Type B pancreatic cell (in vitro differentiated cells): ENCODE measurements around the gene TRHDE. TPM values are rescaled to one million over a fixed set of nuclear protein-coding genes. Genes with fewer than 3 reads are reported as not detected.

ENCODE experiments used
- DNase-seq: peaks from one replicate; pipeline ENCODE4 v3.0.0; 2021; ENCODE audit warnings: mixed read lengths; ENCODE audit not compliant: unreplicated experiment; ENCODE audit errors: extremely low spot score
- H3K27ac Mint-ChIP-seq: 2 replicates; pipeline ENCODE4 v1.8.0; 2021; ENCODE audit warnings: mild to moderate bottlenecking, mixed read lengths
- H3K27me3 Mint-ChIP-seq: 2 replicates; pipeline ENCODE4 v1.8.0; 2021; ENCODE audit warnings: mixed read lengths
- H3K36me3 Mint-ChIP-seq: 2 replicates; pipeline ENCODE4 v1.8.0; 2021; ENCODE audit warnings: mixed read lengths
- H3K4me1 Mint-ChIP-seq: one replicate; pipeline ENCODE4 v1.8.0; 2021; ENCODE audit warnings: mixed read lengths; ENCODE audit not compliant: unreplicated experiment
- H3K4me3 Mint-ChIP-seq: 2 replicates; pipeline ENCODE4 v1.8.0; 2021; ENCODE audit warnings: mild to moderate bottlenecking, mixed read lengths
- H3K9me3 Mint-ChIP-seq: 2 replicates; pipeline ENCODE4 v1.8.0; 2021; ENCODE audit warnings: mixed read lengths
- total RNA-seq: library from RNA; stranded (reverse); gene quantifications from 2 replicates; pipeline ENCODE4 v1.2.1, GENCODE V29; 2021; ENCODE audit warnings: low replicate concordance
- TF ChIP-seq, protein P1 (sequence below): fragments of 200-600 bp; sonication (generic); conservative IDR thresholded peaks from 2 replicates; pipeline ENCODE4 v1.5.0; 2021; ENCODE audit warnings: antibody characterized with exemption, mild to moderate bottlenecking

TRHDE gene
- total RNA-seq, 1 donor from 2014 or later: 3.2 TPM

DNA sequence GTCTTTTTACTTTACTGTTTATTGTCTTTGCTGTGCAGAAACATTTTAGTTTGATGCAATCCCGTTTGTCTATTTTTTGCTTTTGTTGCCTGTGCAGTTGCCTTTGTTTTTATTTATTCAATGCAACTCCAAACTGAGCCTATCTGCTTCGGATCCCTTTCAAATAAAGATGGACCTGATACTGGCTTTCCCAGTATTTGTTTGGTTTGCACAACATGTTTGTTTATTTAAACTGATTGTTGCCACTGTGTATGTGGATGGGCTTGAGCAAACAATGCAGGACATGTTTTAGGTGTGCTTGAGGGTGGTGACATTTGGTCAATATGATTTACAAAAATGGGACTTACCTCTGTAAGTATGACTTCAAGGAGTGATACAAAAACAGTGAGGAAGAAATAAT, 6.7 kb downstream of the TRHDE start:
- Mint-ChIP-seq H3K27me3 (peaks cover 45% of the 10 kb centered on the region), H3K27ac (no peak overlapping the region), H3K4me1 (no peaks in the 10 kb centered on the region), H3K4me3 (no peak overlapping the region), H3K9me3 (no peaks in the 10 kb centered on the region), H3K36me3 (no peaks in the 10 kb centered on the region)
- DNase-seq: no peak
- TF ChIP-seq, protein P1, sequence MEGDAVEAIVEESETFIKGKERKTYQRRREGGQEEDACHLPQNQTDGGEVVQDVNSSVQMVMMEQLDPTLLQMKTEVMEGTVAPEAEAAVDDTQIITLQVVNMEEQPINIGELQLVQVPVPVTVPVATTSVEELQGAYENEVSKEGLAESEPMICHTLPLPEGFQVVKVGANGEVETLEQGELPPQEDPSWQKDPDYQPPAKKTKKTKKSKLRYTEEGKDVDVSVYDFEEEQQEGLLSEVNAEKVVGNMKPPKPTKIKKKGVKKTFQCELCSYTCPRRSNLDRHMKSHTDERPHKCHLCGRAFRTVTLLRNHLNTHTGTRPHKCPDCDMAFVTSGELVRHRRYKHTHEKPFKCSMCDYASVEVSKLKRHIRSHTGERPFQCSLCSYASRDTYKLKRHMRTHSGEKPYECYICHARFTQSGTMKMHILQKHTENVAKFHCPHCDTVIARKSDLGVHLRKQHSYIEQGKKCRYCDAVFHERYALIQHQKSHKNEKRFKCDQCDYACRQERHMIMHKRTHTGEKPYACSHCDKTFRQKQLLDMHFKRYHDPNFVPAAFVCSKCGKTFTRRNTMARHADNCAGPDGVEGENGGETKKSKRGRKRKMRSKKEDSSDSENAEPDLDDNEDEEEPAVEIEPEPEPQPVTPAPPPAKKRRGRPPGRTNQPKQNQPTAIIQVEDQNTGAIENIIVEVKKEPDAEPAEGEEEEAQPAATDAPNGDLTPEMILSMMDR: no peak

DNA sequence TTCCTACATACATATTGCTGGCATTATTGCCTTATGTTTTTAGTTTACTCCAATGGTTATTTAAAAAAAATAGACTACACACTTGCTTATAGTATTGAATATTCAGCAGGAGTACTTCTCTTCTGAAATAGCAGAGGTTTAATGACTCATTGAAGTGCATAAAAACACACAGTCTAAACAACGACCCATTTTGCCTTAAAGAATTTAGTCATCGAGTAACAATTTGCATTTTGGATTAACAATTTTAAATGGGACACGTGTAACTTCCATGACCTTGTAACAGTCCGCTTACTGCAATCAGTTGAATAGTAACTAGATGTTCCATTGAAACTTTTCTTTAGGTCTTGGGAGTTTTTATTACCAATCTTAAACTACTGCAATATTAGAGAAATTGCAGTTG, 9.0 kb downstream of the TRHDE start:
- Mint-ChIP-seq H3K27me3 (peaks cover 25% of the 10 kb centered on the region), H3K27ac (no peak overlapping the region), H3K4me1 (no peaks in the 10 kb centered on the region), H3K9me3 (no peaks in the 10 kb centered on the region), H3K4me3 (no peak overlapping the region), H3K36me3 (no peaks in the 10 kb centered on the region)
- TF ChIP-seq, protein P1: no peak
- no peak for DNase-seq

DNA sequence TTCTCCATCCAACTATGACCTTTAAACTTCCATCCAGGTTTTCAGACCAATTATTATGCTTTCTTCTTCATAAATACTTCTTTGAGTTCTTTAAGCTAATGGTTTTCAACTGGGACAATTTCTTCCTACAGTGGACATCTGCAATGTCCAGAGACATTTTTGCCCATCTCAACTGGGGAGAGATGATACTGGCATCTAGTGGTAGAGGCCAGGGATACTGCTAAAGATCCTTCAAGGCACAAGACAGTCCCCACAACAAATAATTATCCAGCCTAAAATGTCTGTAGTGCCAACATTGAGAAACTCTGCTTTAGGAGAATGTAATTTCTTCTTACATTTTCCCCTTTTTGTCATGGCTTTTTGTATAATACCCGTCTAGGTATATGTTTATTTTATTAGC, 10.6 kb downstream of the TRHDE start:
- peaks cover 5% of the 10 kb centered on the region for H3K36me3 Mint-ChIP-seq
- TF ChIP-seq, protein P1: peak; percentile 54

DNA sequence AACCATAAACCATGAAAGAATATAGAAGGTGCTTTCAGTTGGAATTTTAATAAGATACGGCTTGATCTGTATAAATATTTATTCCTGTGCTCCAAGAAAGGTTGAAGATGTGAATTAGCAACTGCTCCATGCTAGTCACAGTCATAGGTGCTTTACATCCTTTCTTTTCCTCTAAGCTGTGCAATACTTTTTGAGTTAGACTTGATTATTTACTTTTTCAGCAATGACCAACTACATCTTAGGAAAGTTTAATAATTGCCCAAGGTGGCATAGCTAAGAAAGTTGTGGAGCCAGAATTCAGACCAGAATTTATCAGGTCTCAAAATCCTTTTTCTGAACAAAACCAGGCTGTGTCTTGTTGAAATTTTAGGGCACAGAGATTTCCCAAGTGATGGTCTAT, 13.7 kb downstream of the TRHDE start:
- H3K4me1 Mint-ChIP-seq: no peaks in the 10 kb centered on the region
- H3K27ac Mint-ChIP-seq: no peak overlapping the region

More for the DNA sequence above, 10.6 kb downstream of the TRHDE start:
- Mint-ChIP-seq H3K27me3 (peaks cover 13% of the 10 kb centered on the region), H3K4me3 (no peak overlapping the region), H3K4me1 (no peaks in the 10 kb centered on the region), H3K27ac (no peak overlapping the region), H3K9me3 (peaks cover 3% of the 10 kb centered on the region)
- no peak for DNase-seq

DNA sequence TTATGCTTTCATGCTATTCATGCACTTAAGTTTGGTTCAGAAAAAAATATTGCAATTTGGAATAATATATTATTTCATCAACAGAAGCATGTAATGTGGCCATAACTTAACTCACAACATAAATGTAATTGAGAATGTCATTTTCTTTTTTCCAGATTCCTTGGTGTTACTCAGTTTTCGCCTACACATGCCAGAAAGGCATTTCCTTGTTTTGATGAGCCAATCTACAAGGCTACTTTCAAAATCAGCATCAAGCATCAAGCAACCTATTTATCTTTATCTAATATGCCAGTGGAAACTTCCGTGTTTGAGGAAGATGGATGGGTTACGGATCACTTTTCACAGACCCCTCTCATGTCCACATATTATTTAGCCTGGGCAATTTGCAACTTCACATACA, 14.4 kb downstream of the TRHDE start:
- Mint-ChIP-seq H3K4me3 (no peak overlapping the region), H3K36me3 (peaks cover 5% of the 10 kb centered on the region), H3K9me3 (peaks cover 3% of the 10 kb centered on the region), H3K27ac (no peak overlapping the region), H3K27me3 (peaks cover 4% of the 10 kb centered on the region), H3K4me1 (no peaks in the 10 kb centered on the region)
- TF ChIP-seq, protein P1: no peak
- DNase-seq: no peak

More for the DNA sequence above, 13.7 kb downstream of the TRHDE start:
- DNase-seq: no peak
- Mint-ChIP-seq H3K27me3 (peaks cover 4% of the 10 kb centered on the region), H3K36me3 (peaks cover 5% of the 10 kb centered on the region), H3K9me3 (peaks cover 3% of the 10 kb centered on the region), H3K4me3 (no peak overlapping the region)
- TF ChIP-seq, protein P1: no peak

DNA sequence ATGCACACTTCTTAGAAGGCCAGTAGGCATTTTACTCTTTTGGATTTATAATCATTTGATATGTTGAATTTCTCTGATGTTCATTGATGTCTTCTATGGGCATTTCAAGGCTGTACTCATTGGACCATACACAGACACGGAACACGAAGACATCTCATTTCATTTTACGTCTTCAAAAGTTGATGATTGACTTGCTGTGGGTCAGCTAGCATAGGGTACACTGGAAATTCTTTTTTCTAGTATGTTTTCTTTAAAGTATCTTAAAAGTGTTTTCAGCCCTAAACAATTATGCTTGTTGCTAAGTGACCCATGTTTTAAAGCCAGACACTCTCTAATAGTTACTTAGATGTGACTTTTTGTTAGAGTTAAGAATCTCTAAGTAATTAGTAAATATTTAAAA, 16.3 kb downstream of the TRHDE start:
- H3K9me3 Mint-ChIP-seq: peaks cover 3% of the 10 kb centered on the region
- no peaks in the 10 kb centered on the region for H3K27me3 Mint-ChIP-seq
- peaks cover 5% of the 10 kb centered on the region for H3K36me3 Mint-ChIP-seq
- no peak overlapping the region for H3K27ac Mint-ChIP-seq
- no peaks in the 10 kb centered on the region for H3K4me1 Mint-ChIP-seq
- TF ChIP-seq, protein P1: no peak
- DNase-seq: no peak
- no peak overlapping the region for H3K4me3 Mint-ChIP-seq
